ENCODE measurements around the gene NRG3.

Gene NRG3

GRCh38 chr10:81874875-81875466 is at the start of gene NRG3:
TSS of gene NRG3 (plus strand) at chr10:81875194.
- DNase-seq (ENCODE audit: low spot score), result no peak

DNA sequence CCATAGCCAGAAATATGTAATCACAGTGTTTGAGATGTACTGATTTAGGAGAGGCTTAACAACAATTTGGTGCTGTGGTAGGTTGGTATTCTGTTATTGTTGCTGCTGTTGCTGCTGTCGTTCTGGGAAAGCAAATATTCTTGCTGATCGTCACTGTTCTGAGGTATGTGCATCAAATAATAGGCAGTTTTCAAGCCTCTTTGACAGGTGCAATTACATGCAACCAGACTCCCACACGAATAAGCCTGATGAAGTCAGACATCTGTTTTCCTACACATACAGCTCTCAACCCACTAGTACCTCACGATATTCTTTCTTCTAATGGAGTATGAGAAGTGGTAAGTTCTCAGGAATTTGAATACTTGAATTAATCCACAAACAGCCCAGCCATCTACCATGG is 46.7 kb upstream of the NRG3 start:
- DNase-seq (ENCODE audit: low spot score), result no peak

- DNase-seq (ENCODE audit: low spot score), result no peak
These were observed 43.9 kb upstream of the NRG3 start for GRCh38 chr10:81831060-81831459.

GRCh38 chr10:81838950-81839349 is 36.0 kb upstream of the NRG3 start:
- DNase-seq (ENCODE audit: low spot score), result no peak

DNA sequence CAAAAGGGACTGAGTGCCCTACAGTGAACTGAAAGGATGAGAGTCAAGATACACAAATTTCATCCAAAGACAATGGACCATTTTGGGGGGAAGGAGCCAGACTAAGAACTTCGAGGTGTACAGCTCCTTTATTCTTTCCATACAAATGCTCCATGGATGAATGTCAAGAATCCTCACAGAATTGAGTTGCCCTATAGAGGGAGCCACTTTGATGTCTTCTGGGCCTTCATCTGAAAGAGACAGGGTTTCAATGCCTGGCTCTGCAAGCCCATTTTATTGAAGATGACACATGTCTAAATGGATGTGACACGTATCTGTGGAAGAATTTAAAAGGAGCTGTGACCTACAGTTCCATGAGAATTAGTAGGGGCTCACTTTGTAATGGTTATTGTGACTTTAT is 32.0 kb upstream of the NRG3 start:
- no peak for DNase-seq (ENCODE audit: low spot score)

- DNase-seq (ENCODE audit: low spot score), result no peak
These were observed 27.3 kb upstream of the NRG3 start for GRCh38 chr10:81847675-81848074.

- no peak for DNase-seq (ENCODE audit: low spot score)
These were observed 26.5 kb upstream of the NRG3 start for GRCh38 chr10:81848514-81848913.

DNA sequence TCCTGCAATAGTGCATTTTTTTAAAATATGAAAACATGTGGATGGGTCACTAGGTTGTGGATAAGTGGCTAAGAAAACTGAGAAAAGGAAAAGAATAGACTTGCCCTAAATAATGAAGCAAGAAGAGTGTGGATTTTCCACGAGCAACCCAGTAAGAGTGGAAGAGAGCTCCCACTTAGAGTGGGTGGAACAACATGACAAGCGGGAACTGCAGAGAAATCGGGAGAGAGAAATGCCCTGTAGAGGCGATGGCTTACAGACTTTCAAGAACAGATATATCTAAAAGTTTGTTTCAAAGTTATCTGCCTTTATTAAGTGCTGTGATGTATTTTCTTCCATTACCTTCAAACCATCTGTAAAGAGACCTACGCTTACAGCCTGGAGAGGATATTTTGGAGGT is 26.1 kb upstream of the NRG3 start:
- no peak for DNase-seq (ENCODE audit: low spot score)

- no peak for DNase-seq (ENCODE audit: low spot score)
These were observed 12.4 kb upstream of the NRG3 start for GRCh38 chr10:81862596-81862995.

GRCh38 chr10:81863771-81864170 is 11.2 kb upstream of the NRG3 start:
- no peak for DNase-seq (ENCODE audit: low spot score)

- no peak for DNase-seq (ENCODE audit: low spot score)
These were observed 9.4 kb upstream of the NRG3 start for GRCh38 chr10:81865581-81865980.

DNA sequence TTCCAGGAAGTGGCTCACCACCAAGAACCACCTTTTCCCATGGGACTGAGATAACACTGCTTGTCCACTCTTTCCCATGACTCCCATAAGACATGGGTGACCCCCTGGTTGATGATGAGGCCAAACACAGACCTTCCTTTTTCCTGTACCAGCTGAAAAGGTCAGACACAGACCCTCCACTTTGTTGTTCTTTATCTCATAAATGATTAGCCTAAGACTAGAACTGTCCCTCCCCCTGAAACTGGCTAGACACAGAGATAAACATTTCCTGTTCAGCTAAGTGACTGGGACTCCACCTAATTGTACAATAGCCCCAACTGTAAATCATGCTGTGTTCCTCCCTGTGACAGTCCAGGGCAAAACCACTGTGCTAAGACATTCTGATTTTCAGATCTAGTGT is 8.2 kb upstream of the NRG3 start:
- no peak for DNase-seq (ENCODE audit: low spot score)

DNA sequence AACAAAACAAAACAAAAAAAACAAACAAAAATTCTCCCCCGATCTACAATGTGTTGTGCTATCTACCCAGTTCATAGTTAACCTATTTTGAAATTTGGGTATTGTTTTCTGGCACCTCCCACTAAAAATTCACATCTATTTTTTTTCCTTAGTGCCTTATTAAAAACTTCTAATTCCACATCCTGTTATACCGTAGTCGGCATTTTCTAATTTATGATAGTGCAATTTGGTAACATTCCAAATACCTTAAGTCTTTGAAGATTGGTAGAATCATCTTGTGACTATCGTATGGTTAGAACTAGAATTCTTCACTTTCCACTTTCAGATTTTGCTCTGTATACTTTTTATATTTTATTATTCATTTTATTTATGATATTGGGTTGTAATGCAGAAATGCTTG is 4.5 kb upstream of the NRG3 start:
- no peak for DNase-seq (ENCODE audit: low spot score)

DNA sequence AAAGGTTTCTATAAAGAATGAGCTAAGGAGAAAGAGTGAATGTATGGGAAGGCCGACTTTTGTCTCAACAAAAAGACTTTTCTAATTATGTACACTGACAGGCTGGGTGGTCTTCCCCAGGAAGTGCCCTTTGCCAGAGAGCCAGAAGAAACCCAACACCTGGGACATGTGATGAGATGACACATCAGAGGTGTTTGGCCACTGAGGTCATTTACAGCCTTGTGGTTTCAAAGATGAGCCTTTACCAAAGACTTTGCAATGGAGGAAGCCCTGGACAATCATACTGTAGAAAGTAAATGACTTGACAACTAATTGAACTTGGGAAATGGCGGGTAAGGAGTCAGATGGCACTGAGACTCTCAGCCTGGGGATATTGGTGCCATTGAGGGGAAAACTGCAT is 3.4 kb upstream of the NRG3 start:
- DNase-seq (ENCODE audit: low spot score), result no peak

DNA sequence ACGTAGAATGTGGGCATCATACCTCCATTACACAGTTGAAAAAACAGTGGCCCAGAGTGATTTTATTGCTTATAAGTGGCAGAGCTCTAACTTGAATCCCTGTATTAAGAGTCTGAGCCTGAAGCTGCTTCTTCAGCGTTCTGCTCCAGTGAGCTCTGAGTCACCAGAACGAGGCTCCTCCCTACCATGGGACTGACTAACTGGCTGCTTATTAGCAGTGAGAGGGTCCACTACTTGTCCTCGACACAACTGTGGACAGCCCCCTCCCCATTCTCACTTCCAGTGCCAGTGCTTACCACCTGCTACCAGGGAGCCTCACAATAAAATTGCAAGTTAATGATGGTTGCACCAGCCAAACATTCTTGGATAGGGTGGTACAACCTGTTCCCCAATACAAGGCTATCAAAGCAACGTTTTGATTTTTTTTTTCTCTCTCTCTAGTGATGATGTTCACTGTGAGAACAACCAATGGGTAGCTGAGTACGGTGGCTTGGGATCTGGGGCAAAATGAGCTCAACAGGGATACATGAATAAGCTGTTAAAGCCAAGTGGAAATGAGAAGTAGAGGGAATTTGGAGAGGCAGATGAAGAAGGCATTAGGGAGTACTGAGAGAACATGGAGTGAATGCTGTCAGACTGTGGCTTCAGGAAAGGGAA is 2.7 kb upstream of the NRG3 start:
- no peak for DNase-seq (ENCODE audit: low spot score)

DNA sequence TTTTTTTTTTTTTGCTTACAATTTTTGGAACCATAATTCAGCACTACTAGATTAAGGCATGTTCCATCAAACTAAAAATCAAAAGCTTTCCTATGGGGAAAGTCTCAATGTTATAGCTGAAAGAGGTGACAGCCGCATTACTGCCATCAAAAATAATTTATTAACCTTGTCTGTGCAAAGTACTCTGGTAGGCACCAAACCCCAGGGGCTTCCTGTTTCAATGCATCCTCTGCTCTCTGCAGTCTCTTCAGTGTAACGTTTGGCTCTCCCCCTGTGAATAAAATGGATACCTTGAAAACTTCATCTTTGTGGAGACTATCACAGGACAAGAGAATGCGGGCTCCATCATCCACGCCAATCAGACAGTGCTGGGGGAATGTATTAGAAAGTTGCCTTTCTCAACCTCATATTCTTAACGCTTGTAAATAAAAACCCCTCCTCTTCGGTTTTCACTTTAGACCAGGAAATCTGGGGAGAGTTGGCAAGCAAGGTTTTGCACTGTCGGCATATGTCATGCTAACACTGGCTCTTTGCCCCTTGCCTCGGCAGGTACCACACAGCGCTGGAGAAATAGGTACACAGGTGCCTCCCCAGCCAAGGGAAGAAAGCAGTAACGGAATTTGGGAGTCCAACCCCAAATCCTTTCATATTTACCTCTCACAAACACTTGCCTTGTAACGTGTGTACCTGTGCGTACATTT is 1.6 kb upstream of the NRG3 start:
- DNase-seq (ENCODE audit: low spot score), result no peak

GRCh38 chr10:81873932-81874816 is 820 bp upstream of the NRG3 start:
- DNase-seq (ENCODE audit: low spot score), result no peak

DNA sequence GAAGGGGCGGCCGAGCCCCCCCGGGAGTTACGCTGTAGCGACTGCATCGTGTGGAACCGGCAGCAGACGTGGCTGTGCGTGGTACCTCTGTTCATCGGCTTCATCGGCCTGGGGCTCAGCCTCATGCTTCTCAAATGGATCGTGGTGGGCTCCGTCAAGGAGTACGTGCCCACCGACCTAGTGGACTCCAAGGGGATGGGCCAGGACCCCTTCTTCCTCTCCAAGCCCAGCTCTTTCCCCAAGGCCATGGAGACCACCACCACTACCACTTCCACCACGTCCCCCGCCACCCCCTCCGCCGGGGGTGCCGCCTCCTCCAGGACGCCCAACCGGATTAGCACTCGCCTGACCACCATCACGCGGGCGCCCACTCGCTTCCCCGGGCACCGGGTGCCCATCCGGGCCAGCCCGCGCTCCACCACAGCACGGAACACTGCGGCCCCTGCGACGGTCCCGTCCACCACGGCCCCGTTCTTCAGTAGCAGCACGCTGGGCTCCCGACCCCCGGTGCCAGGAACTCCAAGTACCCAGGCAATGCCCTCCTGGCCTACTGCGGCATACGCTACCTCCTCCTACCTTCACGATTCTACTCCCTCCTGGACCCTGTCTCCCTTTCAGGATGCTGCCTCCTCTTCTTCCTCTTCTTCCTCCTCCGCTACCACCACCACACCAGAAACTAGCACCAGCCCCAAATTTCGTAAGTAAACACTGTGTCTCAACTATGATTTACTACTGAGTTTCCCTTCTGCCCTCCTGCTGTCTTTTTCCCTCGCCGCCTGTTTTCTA is 666 bp downstream of the NRG3 start:
- no peak for DNase-seq (ENCODE audit: low spot score)

GRCh38 chr10:81876253-81877077 is 1.5 kb downstream of the NRG3 start:
- DNase-seq (ENCODE audit: low spot score), result no peak

DNA sequence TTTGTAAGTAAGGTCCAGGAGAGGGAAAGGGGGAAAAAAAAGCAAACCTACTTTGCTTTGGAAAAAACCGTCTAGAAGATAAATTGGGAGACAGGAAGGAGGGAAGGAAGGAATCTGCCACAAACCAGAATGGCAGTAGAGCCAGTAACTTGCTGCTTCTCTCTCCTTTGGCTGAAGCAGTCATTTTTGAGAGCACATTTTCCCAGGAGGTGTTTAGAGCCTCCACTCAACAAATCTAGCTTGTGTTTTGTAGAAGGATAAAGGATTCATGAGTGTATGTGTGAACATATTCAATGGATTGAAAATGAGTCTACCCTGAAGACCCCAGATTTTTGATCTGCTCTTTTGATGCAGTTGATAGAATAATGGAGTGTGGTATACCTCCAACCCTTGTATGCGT is 2.6 kb downstream of the NRG3 start:
- no peak for DNase-seq (ENCODE audit: low spot score)

DNA sequence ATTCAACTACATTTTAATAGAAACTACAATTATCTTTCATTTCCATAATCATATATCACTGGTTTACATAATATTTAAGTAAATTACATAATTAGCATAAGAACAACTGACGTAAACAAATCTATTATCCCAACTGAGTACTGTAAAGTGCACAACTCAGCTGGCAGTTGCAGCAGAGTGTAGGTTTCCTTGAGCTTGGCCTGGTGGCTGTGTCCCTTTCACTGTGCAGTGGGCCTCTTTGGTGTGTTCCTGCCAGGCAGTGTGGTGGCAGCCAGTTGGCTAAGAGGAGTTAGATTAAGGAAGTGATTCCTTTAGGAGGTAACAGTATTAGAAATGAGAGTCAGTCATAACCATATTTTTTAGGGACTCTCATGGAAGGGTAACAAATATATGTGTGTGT is 7.0 kb downstream of the NRG3 start:
- no peak for DNase-seq (ENCODE audit: low spot score)
